HG03575 (cell line): Measurements from ENCODE around the gene SLC38A10.

Source experiments
- ATAC-seq: cut with Tn5 transposase; IDR thresholded peaks from one replicate; pipeline ENCODE4 v1.9.1; 2021; ENCODE audit not compliant: unreplicated experiment, insufficient number of reproducible peaks, low FRiP score; ENCODE audit errors: extremely low read depth

Gene SLC38A10

GRCh38 chr17:81332118-81332834 lies 37.2 kb upstream of the SLC38A10 start:
- no peak for ATAC-seq

GRCh38 chr17:81331527-81332043 lies 36.5 kb upstream of the SLC38A10 start:
- no peak for ATAC-seq

- ATAC-seq: no peak
Measured at GRCh38 chr17:81330884-81331245, 35.8 kb upstream of the SLC38A10 start.

DNA sequence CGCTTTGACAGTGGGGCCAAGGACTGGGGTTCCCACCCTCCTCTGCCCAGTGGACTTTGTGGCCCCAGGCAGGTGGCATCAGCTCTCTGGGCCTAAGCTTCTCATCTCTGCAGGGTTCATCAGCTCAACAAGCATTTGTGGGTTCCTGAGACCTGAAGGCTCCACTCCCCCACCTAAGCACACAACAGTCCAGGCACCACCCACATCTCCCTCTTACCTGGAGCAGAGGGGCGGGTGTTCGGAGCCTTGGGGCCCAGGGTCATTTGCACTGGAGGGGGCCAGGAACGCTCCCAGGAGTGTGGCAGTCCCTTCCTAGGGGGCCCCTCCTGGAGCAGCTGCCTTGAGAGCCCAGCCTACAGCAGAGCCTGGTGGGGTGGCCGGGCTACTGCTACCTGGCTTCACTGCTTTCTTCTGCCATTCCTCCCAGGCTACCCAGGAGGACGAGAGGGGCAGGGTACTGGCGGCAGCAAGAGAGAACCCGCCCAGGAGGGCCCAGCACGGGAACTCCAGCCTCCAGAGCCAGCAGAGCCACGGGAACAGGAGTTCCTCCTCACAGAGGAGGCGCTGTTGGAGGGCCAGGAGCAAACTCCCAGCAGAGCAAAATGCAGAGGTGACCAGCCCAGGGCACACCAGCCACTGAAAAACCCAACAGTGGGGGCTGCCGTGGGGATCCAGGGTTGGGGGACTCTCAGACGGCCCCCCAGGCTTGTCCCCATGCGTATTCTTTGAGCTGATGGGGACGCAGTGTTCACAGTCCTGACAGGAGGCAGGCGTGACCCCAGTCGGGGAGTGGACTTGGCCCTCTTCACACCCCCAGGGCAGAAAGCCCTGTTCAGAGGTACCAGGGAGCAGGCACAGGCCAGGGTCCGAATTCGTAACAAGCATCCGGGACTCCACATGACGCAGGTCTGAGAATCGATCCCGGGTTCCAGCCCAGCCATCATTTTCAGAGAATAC lies 35.1 kb upstream of the SLC38A10 start:
- no peak for ATAC-seq

- ATAC-seq: no peak
Measured at GRCh38 chr17:81328978-81329926, 34.1 kb upstream of the SLC38A10 start.

DNA sequence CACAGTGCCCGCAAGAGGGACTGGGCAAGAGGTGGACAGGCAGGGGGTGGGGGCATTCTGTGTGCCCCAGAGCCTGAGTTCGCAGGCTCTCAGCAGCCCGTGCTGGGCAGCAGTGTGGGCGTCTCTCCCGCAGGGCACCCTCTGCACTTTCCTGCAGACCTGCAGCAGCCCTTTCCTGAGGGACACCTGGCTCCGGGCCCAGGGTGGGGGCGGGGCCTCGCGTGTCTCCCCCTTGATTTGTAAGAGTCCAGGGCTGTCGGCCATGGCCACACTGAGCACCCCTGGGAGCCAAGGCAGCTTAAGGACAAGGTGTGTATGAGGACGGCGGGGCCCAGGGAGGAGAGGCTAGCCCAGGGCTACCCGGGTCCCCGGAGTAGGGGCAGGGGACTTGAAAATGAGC lies 33.4 kb upstream of the SLC38A10 start:
- ATAC-seq: no peak

DNA sequence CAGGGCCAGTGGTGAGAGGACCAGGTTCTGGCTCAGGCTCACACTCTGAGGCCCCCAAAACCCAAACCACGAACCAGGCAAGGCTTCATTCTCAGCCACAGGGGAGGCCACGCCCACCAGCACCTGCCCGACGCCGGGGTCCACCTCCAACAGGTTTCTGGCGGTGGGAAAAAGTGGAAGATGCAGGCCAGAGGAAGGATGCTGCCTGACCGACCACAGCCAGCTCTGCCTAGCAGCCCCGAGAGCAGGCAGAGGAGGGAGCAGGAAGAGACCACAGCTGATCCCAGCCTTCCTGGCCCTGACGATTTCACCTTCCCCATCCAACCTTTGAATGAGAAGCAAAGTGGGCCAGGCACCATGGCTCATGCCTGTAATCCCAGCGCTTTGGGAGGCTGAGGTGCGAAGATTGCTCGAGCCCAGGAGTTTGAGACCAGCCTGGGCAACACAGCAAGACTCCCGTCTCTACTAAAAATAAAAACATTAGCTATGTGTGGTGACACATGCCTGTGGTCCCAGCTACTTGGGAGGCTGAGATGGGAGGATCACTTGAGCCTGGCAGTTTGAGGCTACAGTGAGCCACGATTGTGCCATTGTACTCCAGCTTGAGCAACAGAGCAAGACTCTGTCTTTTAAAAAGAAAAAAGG lies 30.7 kb upstream of the SLC38A10 start:
- no peak for ATAC-seq

DNA sequence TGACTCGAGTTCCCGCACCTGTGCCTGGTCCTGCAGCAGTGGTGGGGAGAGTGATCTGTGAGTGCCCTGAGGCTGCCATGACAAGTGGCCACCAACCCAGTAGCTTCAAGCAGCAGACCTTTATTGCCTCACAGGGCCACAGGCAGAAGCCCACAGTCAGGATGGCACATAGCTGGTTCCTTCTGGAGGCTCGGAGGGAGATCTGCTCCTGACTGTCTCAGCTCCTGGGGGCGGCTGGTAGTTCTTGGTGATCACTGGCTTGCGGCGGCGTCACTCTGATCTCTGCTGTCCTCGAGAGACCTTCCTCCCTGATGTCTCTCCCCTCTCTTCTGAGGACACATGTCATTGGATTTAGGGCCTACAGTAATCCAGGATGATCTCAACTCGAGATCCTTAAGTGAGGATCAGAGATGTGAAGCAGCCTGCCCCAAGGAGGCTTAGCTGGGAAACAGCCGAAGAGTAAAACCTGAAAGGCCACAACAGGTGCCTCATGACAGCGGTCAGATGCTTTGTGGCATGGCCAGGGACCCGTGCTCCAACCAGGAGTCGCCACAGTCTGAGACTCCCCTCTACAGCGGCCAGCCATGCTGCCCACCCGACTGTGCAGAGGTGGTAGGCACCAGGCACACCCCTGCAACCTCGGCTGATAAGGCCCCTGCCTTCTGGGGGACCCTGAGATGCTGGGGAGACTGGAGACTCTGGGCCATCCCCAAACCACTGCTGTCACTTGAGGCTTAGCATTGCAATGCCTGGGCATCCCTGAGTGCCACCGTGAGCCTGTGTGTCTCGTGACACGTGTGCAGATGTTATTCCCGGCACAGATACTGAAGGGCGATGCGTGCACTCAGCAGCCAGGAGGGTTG lies 30.0 kb upstream of the SLC38A10 start:
- no peak for ATAC-seq

DNA sequence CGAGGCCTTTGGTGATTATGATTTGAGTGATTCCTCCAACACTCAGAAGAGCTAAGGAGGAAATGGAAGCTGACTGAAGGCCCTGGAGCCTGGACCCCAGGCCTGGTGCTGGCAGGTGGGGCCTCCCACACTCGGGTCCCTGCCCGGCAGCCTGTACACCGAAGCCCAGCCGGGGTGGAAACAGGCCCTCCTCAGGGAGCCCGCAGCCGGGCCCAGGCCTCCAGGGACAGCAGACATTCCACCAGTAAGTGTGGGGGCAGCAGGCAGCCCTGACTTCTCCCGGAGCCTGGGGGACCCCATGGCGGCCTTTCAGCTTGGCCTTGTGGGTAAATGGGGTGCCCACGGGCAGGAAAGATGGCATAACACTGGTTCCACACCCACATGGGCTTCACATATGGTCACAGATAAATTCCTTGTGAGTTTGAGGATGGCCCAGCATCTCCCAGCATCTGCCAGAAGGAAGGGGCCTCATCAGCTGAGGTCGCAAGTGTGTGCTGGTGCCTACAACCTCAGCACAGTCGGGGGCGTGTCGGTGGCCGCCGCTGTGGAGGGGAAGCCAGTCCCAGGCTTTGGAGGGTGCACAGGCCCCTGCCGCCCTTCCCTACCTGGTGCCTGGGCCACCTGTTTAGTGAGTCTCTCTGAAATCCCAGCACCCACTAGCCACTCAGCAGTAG lies 29.2 kb upstream of the SLC38A10 start:
- ATAC-seq: no peak

- no peak for ATAC-seq
Measured at GRCh38 chr17:81323411-81323868, 28.3 kb upstream of the SLC38A10 start.

GRCh38 chr17:81323083-81323369 lies 27.9 kb upstream of the SLC38A10 start:
- no peak for ATAC-seq

- no peak for ATAC-seq
Measured at GRCh38 chr17:81322271-81323082, 27.4 kb upstream of the SLC38A10 start.

DNA sequence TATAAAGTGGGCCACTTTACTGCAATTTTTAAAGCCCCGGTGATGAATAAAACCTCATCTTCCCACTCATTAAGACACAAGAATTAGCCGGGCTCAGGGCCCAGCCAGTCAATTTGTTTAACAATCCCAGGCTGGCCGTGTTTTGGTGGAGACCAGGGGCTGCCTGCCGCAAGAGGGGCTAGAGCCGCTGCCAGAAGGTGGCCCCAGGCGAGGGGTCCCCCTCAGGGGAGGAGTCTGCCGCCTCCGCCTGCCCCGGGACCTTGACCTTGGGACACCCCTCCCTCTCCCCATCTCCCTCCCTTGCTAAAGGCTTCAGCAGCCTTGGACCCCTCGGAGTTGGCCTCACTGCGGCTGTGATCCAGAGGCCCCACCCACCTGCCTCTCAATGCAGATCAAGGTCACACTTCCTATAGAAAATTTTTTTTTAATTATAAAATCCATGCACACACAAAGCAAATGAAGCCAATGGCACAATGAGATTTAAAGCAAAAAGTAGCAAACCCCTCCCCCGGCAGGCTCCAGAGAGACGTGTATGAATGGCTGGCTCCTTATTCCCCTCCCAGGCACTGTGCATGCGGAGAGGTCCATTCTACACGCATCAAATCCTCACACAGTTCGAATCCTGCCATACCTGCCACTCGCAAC lies 23.0 kb upstream of the SLC38A10 start:
- no peak for ATAC-seq

DNA sequence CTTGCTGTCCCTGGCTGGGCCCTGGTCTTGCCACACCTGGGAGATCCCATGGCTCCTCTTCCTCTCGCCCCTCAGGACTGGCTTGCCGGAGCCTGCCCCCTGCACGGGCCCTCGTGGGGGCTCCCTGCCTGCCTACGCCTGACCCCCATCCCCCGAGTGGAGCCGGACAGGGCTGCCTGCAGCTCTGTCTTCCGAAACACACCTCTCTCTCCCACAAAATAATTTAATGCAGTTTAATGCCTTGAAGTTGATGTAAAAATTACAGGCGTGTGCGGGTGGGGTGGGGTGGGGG lies 22.4 kb upstream of the SLC38A10 start:
- no peak for ATAC-seq

DNA sequence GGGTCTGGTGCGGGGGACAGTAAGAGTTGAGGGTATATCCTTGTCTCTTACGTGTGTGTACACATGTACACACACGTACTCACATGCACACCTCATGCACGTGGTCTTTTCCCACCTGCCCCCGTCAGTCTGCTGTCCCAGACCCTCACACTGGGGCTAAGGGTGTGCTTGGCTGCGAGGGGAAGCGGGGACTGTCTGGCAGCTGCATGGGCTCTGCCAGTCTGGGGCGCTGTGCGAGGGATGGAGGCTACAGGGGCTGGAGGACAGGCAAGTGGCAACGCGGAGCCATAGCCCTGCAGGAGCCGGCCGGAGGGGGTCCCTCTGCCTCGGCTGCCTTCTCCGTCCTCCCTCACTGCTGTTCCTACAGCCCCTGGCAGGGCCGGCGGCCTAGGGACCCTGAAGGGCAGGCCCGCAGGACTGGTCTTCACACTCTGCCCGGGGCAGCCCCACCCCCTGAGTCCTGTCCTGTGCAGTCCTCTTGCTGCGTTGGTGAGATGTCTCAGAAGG lies 20.8 kb upstream of the SLC38A10 start:
- no peak for ATAC-seq
